ENCODE measurements around the gene ENO4. TPM values are rescaled to one million over a fixed set of nuclear protein-coding genes. Genes with fewer than 3 reads are reported as not detected.

Gene ENO4
- total RNA-seq, 1 donor from 2014 or later = 0.37 TPM

GRCh38 chr10:116825901-116826300, 23.4 kb upstream of the ENO4 start:
- Mint-ChIP-seq H3K27me3 (ENCODE audit: low read depth) (peaks cover 32% of the 10 kb centered on the region), H3K4me1 (peaks cover 3% of the 10 kb centered on the region), H3K27ac (ENCODE audit: unreplicated experiment) (no peak overlapping the region), H3K36me3 (ENCODE audit: low read depth) (no peaks in the 10 kb centered on the region), H3K4me3 (no peak overlapping the region), H3K9me3 (peaks cover 4% of the 10 kb centered on the region)
- no peak for TF ChIP-seq CTCF (conservative IDR thresholded peaks at IDR 0.05)
- no peak for DNase-seq (ENCODE audit: low read depth, low spot score)

- Mint-ChIP-seq H3K36me3 (ENCODE audit: low read depth) (no peaks in the 10 kb centered on the region), H3K27me3 (ENCODE audit: low read depth) (peaks cover 38% of the 10 kb centered on the region), H3K27ac (ENCODE audit: unreplicated experiment) (no peak overlapping the region), H3K4me1 (peaks cover 3% of the 10 kb centered on the region), H3K9me3 (no peaks in the 10 kb centered on the region), H3K4me3 (no peak overlapping the region)
- TF ChIP-seq CTCF (conservative IDR thresholded peaks at IDR 0.05) = no peak
- no peak for DNase-seq (ENCODE audit: low read depth, low spot score)
These were observed 22.5 kb upstream of the ENO4 start for GRCh38 chr10:116826803-116827202.

- peaks cover 39% of the 10 kb centered on the region for H3K27me3 Mint-ChIP-seq (ENCODE audit: low read depth)
- peaks cover 3% of the 10 kb centered on the region for H3K4me1 Mint-ChIP-seq
- no peaks in the 10 kb centered on the region for H3K9me3 Mint-ChIP-seq
- no peaks in the 10 kb centered on the region for H3K36me3 Mint-ChIP-seq (ENCODE audit: low read depth)
- H3K4me3 Mint-ChIP-seq = no peak overlapping the region
- DNase-seq (ENCODE audit: low read depth, low spot score) = no peak
- H3K27ac Mint-ChIP-seq (ENCODE audit: unreplicated experiment) = peak overlapping the region; percentile 57
- TF ChIP-seq CTCF (conservative IDR thresholded peaks at IDR 0.05) = no peak
These were observed 22.1 kb upstream of the ENO4 start for GRCh38 chr10:116827214-116827671.

GRCh38 chr10:116828116-116828515, 21.2 kb upstream of the ENO4 start:
- Mint-ChIP-seq H3K4me3 (no peak overlapping the region), H3K27me3 (ENCODE audit: low read depth) (peaks cover 41% of the 10 kb centered on the region), H3K36me3 (ENCODE audit: low read depth) (no peaks in the 10 kb centered on the region), H3K9me3 (no peaks in the 10 kb centered on the region), H3K4me1 (peaks cover 3% of the 10 kb centered on the region), H3K27ac (ENCODE audit: unreplicated experiment) (no peak overlapping the region)
- DNase-seq (ENCODE audit: low read depth, low spot score) = no peak
- TF ChIP-seq CTCF (conservative IDR thresholded peaks at IDR 0.05) = no peak

GRCh38 chr10:116829711-116830110, 19.6 kb upstream of the ENO4 start:
- no peak for TF ChIP-seq CTCF (conservative IDR thresholded peaks at IDR 0.05)
- Mint-ChIP-seq H3K4me1 (peaks cover 15% of the 10 kb centered on the region), H3K27ac (ENCODE audit: unreplicated experiment) (peak overlapping the region; percentile 31), H3K36me3 (ENCODE audit: low read depth) (no peaks in the 10 kb centered on the region), H3K9me3 (no peaks in the 10 kb centered on the region), H3K27me3 (ENCODE audit: low read depth) (peaks cover 42% of the 10 kb centered on the region), H3K4me3 (no peak overlapping the region)
- no peak for DNase-seq (ENCODE audit: low read depth, low spot score)

- Mint-ChIP-seq H3K9me3 (no peaks in the 10 kb centered on the region), H3K4me1 (peaks cover 25% of the 10 kb centered on the region), H3K36me3 (ENCODE audit: low read depth) (no peaks in the 10 kb centered on the region), H3K27ac (ENCODE audit: unreplicated experiment) (no peak overlapping the region), H3K4me3 (no peak overlapping the region), H3K27me3 (ENCODE audit: low read depth) (peaks cover 47% of the 10 kb centered on the region)
- TF ChIP-seq CTCF (conservative IDR thresholded peaks at IDR 0.05) = no peak
- no peak for DNase-seq (ENCODE audit: low read depth, low spot score)
These were observed 18.2 kb upstream of the ENO4 start for GRCh38 chr10:116831086-116831485.
